SK-N-DZ (cell line): ENCODE data around the gene ZBTB25.
A peak's percentile ranks its signal among the peaks of the same experiment; 100 is the strongest.

Source experiments
- DNase-seq: peaks from one replicate; pipeline ENCODE4 v3.0.0-alpha.2; 2015; ENCODE audit warnings: low spot score

ZBTB25 gene

GRCh38 chr14:64478634-64479250, 24.9 kb downstream of the ZBTB25 start:
- peak; percentile 9 for DNase-seq

- DNase-seq, result no peak
Observed at GRCh38 chr14:64476438-64476837, 27.2 kb downstream of the ZBTB25 start.

GRCh38 chr14:64475585-64476273, 27.9 kb downstream of the ZBTB25 start:
- DNase-seq, result no peak

GRCh38 chr14:64474698-64475097, 28.9 kb downstream of the ZBTB25 start:
- no peak for DNase-seq

- DNase-seq, result no peak
Observed at GRCh38 chr14:64474041-64474440, 29.6 kb downstream of the ZBTB25 start.

- DNase-seq, result no peak
Observed at GRCh38 chr14:64468451-64468850, 35.2 kb downstream of the ZBTB25 start.

- DNase-seq, result no peak
Observed at GRCh38 chr14:64467566-64467965, 36.1 kb downstream of the ZBTB25 start.

- DNase-seq, result no peak
Observed at GRCh38 chr14:64467101-64467500, 36.5 kb downstream of the ZBTB25 start.

GRCh38 chr14:64465831-64466554, 37.6 kb downstream of the ZBTB25 start:
- DNase-seq, result peak; percentile 60

- DNase-seq, result peak; percentile 69
Observed at GRCh38 chr14:64465191-64465822, 38.3 kb downstream of the ZBTB25 start, which contains the start of gene AKAP5. Gene AKAP5 (plus strand): TSS chr14:64465499. CDS start chr14:64468395, 2,896 bp downstream.

- no peak for DNase-seq
Observed at GRCh38 chr14:64464651-64465050, 39.0 kb downstream of the ZBTB25 start.

GRCh38 chr14:64463873-64464272, 39.8 kb downstream of the ZBTB25 start:
- no peak for DNase-seq

- DNase-seq, result no peak
Observed at GRCh38 chr14:64463195-64463594, 40.4 kb downstream of the ZBTB25 start.

GRCh38 chr14:64461221-64461620, 42.4 kb downstream of the ZBTB25 start:
- no peak for DNase-seq

GRCh38 chr14:64459405-64460136, 44.1 kb downstream of the ZBTB25 start:
- no peak for DNase-seq

- no peak for DNase-seq
Observed at GRCh38 chr14:64454671-64455070, 49.0 kb downstream of the ZBTB25 start.

- DNase-seq, result no peak
Observed at GRCh38 chr14:64450255-64450654, 53.4 kb downstream of the ZBTB25 start.

- DNase-seq, result no peak
Observed at GRCh38 chr14:64447876-64448670, 55.6 kb downstream of the ZBTB25 start.

GRCh38 chr14:64444984-64445845, 58.4 kb downstream of the ZBTB25 start:
- peak; percentile 96 for DNase-seq

- peak; percentile 3 for DNase-seq
Observed at GRCh38 chr14:64444140-64444539, 59.5 kb downstream of the ZBTB25 start.
